BJ (cell line): Measurements from ENCODE around the gene SLC11A1. TPM values are rescaled to one million over a fixed set of nuclear protein-coding genes. Genes with fewer than 3 reads are reported as not detected.

ENCODE experiments used
- CTCF ChIA-PET: fragments of 350-600 bp; formaldehyde crosslinking; extraction: SDS; loops from one replicate; lab custom pipeline; 2021; ENCODE audit warnings: antibody characterized with exemption, inconsistent platforms; lab: Yijun Ruan, JAX
- POLR2A ChIA-PET: fragments of 300-600 bp; sonication (Branson Sonifier 250); formaldehyde crosslinking; extraction: SDS; loops from one replicate; lab custom pipeline; 2021; ENCODE audit warnings: antibody characterized with exemption; lab: Charles Lee
- DNase-seq: peaks from one replicate; pipeline ENCODE4 v3.0.0-alpha.2; 2011; ENCODE audit warnings: low read depth
- H3K27me3 ChIP-seq: 2 replicates; pipeline ENCODE4 v1.6.0; 2011; ENCODE audit warnings: low read length; ENCODE audit not compliant: control insufficient read depth, insufficient read depth
- H3K36me3 ChIP-seq: 2 replicates; pipeline ENCODE4 v1.5.1; 2011; ENCODE audit warnings: low read length; ENCODE audit not compliant: control insufficient read depth, insufficient read depth
- H3K4me3 ChIP-seq: 2 replicates; pipeline ENCODE4 v1.5.1; 2011; ENCODE audit warnings: low read depth, mild to moderate bottlenecking, control low read depth, low read length
- polyA minus RNA-seq: library from RNA; depleted of rRNA, polyadenylated mRNA; stranded (reverse); fragments of >200 nt; gene quantifications from 2 replicates; pipeline ENCODE4 v1.2.3, GENCODE V29; 2011; rRNA and poly(A)+ RNA removed
- polyA plus RNA-seq: library from polyadenylated mRNA; depleted of rRNA; stranded (reverse); fragments of >200 nt; gene quantifications from 2 replicates; pipeline ENCODE4 v1.2.3, GENCODE V29; 2011; rRNA removed
- TF ChIP-seq, protein P1 (sequence below): IDR thresholded peaks from 2 replicates; pipeline ENCODE4 v1.5.1; 2011; ENCODE audit warnings: low read depth, mild to moderate bottlenecking, control low read depth, inconsistent platforms, low read length, moderate library complexity; ENCODE audit not compliant: insufficient read depth

The SLC11A1 gene, protein sequence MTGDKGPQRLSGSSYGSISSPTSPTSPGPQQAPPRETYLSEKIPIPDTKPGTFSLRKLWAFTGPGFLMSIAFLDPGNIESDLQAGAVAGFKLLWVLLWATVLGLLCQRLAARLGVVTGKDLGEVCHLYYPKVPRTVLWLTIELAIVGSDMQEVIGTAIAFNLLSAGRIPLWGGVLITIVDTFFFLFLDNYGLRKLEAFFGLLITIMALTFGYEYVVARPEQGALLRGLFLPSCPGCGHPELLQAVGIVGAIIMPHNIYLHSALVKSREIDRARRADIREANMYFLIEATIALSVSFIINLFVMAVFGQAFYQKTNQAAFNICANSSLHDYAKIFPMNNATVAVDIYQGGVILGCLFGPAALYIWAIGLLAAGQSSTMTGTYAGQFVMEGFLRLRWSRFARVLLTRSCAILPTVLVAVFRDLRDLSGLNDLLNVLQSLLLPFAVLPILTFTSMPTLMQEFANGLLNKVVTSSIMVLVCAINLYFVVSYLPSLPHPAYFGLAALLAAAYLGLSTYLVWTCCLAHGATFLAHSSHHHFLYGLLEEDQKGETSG
- 0.05 and 0.23 TPM in 2 replicates for polyA plus RNA-seq
- polyA minus RNA-seq, result 0.05 and 0.14 TPM in 2 replicates

DNA sequence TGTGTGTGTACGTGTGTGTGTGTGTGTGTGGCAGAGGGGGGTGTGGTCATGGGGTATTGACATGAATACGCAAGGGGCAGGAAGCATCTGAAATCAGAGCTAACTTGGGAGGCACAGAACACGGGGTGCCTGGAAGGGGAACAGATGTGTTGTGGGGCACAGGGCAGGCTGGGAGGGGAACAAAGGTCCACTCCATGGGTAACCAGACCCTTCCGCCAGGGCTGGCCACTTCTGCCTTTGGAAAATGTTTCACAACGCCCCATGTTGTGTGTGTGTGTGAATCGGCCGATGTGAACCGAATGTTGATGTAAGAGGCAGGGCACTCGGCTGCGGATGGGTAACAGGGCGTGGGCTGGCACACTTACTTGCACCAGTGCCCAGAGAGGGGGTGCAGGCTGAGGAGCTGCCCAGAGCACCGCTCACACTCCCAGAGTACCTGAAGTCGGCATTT, at the start of gene SLC11A1:
TSS of gene SLC11A1 (plus strand) at position 358 of the 451 bp plus-strand sequence. CDS start 96 bp downstream, outside the sequence.
- Histone ChIP-seq H3K4me3 (no peak within 1 kb of the TSS), H3K36me3 (no peaks in the 10 kb centered on the region), H3K27me3 (peaks cover 9% of the 10 kb centered on the region)
- ChIA-PET POLR2A (no interaction called here), CTCF (interaction anchor here (1.2 kb wide), 1 partner anchor 26 kb away, joined by 3 read pairs; the partner anchor contains the start of gene CATIP)
- DNase-seq, result no peak
- TF ChIP-seq, protein P1, sequence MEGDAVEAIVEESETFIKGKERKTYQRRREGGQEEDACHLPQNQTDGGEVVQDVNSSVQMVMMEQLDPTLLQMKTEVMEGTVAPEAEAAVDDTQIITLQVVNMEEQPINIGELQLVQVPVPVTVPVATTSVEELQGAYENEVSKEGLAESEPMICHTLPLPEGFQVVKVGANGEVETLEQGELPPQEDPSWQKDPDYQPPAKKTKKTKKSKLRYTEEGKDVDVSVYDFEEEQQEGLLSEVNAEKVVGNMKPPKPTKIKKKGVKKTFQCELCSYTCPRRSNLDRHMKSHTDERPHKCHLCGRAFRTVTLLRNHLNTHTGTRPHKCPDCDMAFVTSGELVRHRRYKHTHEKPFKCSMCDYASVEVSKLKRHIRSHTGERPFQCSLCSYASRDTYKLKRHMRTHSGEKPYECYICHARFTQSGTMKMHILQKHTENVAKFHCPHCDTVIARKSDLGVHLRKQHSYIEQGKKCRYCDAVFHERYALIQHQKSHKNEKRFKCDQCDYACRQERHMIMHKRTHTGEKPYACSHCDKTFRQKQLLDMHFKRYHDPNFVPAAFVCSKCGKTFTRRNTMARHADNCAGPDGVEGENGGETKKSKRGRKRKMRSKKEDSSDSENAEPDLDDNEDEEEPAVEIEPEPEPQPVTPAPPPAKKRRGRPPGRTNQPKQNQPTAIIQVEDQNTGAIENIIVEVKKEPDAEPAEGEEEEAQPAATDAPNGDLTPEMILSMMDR, result no peak

DNA sequence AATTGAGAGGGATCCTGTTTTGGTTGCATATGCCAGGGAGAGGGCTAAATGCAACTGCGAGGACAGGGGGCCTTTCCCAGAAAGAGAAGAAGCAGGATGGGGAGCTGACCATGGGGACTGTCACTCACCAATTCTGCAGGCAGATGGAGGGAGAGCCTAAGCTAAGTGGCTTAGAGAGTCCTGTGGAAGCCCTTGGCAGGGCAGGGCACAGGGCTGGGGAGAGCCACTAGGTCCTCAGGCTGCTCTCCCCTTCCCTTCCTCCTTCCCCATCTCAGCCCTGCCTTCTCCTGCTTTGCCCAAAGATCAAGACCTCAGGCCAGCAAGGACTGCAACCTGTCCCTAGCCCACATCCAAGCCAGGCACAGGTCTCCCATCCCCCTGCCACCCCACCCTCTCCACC, 49.8 kb upstream of the SLC11A1 start:
- H3K4me3 ChIP-seq, result no peak overlapping the region
- POLR2A ChIA-PET, result no interaction called here
- no peak for DNase-seq
- TF ChIP-seq, protein P1, result no peak
- H3K27me3 ChIP-seq, result no peaks in the 10 kb centered on the region
- CTCF ChIA-PET, result no interaction called here
- H3K36me3 ChIP-seq, result no peaks in the 10 kb centered on the region

DNA sequence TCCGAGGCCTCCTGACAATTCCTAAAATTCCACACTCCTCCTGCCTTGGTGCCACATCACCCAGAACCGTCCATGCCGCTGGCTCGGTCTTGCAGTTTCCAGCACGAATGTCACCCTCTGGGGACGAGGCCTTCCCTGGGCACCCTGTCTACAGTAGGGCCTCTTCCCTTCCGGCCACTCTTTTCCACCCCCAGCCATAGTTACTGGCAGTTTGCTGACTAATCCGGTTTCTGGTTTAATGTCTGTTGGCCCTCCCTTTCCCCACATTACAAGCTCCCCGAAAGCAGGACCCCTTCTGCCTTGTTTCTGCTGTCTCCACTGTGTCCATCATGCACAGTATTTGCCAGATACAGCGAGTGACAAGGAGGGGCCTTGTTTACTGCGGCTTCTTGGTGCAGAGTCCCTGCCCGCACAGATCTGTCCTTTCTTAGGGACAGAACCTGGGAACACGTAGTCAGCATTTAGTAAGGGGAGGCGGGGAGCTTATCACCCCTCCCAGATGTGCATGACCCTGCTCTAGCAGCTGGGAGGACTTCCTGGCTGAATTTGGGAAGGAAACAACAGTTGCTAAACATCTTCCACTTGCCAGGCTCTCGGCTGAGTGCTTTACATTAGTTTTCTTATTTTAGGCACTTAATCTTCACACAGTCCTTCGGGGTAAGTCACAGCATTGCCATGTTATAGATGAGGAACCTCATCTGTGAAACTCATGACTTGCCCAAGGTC, 49.0 kb upstream of the SLC11A1 start:
- Histone ChIP-seq H3K36me3 (no peaks in the 10 kb centered on the region), H3K27me3 (no peaks in the 10 kb centered on the region), H3K4me3 (no peak overlapping the region)
- POLR2A ChIA-PET, result no interaction called here
- CTCF ChIA-PET, result no interaction called here
- DNase-seq, result no peak
- TF ChIP-seq, protein P1, result no peak

DNA sequence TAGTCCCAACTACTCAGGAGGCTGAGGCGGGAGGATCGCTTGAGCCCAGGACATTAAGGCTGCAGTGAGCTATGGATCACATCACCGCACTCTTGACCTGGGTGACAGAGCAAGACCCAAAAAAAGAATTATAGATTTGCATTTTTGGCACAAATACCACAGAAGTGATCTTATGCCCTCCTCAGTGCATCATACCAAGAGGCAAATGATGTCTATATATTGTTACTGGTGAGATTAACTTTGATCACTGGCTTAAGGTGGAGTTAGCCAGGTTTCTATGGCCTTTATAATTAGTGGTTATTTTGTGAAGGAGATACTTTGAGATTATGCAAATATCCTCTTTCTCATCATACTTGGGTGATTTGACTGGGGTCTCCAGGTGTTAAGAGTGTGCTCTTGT, 47.5 kb upstream of the SLC11A1 start:
- TF ChIP-seq, protein P1, result no peak
- CTCF ChIA-PET, result interaction anchor here (2.1 kb wide), 1 partner anchor 33 kb away, joined by 5 read pairs; no protein-coding TSS in a partner anchor
- Histone ChIP-seq H3K4me3 (no peak overlapping the region), H3K36me3 (peaks cover under 1% of the 10 kb centered on the region; the same call in 1 of the 2 replicates), H3K27me3 (no peaks in the 10 kb centered on the region)
- no peak for DNase-seq
- POLR2A ChIA-PET, result no interaction called here
